ENCODE data around the gene C16orf95.
"Not testable (repeated sequence)": the region's sequence is repeated elsewhere in the genome, so short reads cannot be mapped to it uniquely, and the experiment has no call there.

Gene C16orf95

GRCh38 chr16:87345726-87346424, 28.7 kb upstream of the C16orf95 start:
- no peak for DNase-seq

DNA sequence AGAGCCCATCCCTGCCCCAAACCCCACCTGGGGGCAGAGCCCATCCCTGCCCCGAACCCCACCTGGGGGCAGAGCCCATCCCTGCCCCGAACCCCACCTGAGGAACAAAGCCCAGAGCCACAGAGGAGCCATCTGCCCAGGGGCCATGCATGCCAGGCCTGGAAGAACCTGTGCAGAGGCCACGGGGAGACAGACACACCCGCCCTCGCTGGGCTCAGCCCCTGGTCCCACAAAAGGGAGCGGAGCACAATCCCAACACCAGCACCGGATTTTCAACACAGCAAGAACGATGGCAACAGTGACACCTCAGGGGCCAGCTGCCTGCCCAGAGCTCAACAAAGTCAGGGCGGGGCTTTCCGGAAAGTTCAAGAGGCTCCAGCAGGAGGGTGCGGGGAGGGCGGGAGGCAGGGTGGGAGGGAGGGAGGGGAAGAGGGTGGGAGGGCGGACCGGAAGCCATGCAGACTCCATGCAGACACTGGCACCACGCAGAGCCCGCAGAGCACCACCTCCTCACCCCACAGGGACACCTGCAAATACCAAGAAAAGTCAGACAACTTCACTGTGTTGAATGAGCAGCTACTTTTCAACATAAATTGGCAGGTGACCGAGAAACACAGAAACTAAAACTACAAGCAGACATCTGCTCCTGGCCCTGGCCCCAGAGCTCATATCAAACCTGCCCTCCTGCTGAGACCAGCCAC, 27.9 kb upstream of the C16orf95 start:
- DNase-seq: no peak

- no peak for DNase-seq
Measured at GRCh38 chr16:87344165-87344930, 27.2 kb upstream of the C16orf95 start.

DNA sequence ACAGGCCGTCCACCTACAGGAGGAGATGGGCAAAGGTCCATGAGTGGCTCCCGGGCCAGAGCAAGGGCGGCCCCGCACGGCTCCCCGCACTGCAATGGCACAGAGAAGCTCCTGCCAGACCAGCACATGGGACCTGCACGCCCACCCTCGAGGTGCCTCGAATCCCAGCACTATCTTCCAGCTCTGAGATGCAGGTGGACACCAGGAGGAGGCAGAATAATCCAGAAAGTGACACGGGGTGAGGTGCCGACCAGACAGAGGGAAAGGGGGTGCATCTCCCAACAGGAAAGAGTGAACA, 26.5 kb upstream of the C16orf95 start:
- DNase-seq: no peak

- no peak for DNase-seq
Measured at GRCh38 chr16:87342978-87343752, 26.0 kb upstream of the C16orf95 start.

DNA sequence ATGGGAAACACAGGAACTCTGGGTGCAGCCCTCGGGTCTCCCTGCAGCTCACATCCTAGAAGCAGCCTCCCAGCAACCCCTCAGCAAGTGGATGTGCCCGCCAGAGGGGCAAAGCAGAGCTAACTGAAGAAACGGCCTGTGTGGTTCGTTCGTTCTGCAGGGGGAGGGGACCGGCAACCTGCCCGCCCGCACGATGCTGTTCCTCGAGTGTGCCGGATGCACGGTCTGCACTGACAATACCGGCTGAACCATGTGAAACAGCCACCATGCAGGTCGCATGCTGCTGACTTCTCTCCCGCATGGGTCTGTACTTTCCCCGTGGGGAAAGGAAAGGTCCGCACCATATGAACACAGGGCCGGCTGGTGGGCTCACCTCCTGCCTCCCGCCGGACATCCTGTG, 25.3 kb upstream of the C16orf95 start:
- no peak for DNase-seq

- DNase-seq: no peak
Measured at GRCh38 chr16:87340198-87340597, 23.0 kb upstream of the C16orf95 start.

DNA sequence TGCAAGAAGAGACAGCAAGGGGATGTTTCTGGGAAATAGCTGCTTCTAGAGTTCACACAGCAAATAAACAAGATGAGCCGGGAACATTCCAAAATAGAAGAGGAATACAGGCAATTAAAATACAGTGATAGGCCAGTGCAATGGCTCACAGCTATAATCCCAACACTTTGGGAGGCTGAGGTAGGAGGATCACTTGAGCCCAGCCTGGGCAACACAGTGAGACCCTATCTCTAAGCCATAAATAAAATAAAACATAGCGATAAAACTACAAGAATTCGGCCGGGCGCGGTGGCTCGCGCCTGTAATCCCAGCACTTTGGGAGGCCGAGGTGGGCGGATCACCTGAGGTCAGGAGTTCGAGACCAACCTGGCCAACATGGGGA, 22.5 kb upstream of the C16orf95 start:
- not testable (repeated sequence) for DNase-seq

DNA sequence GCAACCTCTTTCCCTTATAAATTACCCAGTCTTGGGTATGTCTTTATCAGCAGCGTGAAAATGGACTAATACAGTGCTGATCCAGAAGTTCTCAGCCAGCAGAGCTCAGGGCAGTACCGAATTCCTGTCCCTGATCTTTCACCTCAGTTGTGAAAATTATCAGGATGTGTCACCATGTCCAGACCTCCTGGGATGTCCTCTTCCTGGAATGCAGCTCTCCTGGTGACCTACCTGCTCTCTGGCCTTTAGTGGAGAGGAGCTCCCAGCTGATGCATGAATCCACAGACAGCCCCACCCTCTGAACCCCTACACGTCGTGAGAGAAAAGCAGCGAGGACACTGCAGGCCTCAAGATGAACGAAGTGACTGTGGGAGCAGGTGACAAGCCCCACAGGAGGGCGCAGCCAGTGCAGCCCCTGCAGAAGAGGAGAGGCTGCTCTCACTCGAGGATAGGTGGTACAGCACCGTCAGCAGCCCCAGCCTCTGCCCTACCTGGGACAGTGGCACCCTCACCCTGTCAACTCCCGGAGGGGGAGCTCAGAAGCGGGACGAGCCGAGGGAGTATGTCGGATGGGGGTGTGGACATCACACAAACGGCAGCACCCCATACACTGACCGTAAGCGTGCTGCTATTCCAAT, 22.0 kb upstream of the C16orf95 start:
- no peak for DNase-seq

GRCh38 chr16:87338155-87338765, 21.1 kb upstream of the C16orf95 start:
- DNase-seq: no peak

- DNase-seq: no peak
Measured at GRCh38 chr16:87337262-87337771, 20.1 kb upstream of the C16orf95 start.

DNA sequence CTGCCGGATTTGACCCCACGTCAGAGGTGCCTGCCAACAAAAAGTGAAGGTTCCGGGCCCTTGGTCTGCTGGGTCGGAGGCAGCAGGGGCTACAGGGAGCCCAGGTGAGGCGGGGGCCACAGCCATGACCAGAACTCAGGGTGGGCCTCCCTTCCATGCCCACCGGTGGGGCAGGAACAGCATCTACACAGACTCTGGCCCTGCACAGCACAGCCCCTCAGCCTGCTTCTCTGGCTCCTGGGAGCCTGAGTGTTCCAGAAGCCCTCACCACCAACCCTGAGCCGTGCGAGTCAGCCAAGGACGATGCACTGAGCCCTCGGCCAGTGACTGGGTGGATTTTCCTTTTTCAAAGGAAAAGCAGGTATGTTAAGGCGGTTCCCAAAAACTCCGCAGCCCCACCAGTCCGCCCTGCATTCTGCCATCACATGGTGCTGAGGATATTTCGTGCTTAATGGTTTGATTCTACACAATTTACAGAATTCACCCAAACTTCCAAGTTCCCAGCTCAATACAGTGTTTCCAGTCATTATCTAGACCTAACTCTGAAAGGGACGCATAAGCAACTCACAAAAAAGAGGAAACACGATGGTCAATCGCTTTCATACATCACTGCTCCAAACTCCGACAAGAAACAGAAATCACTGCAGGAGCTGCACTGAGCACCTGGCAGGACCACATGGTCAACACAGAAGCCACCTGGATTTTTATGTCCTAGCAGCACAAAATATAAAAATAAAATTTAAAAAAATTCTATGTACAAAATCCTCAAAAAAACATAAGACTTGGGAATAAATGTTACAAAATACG, 19.4 kb upstream of the C16orf95 start:
- DNase-seq: no peak

GRCh38 chr16:87335625-87336433, 18.6 kb upstream of the C16orf95 start:
- DNase-seq: no peak

GRCh38 chr16:87334651-87335624, 17.7 kb upstream of the C16orf95 start:
- no peak for DNase-seq

GRCh38 chr16:87333581-87334331, 16.6 kb upstream of the C16orf95 start:
- DNase-seq: no peak

GRCh38 chr16:87333101-87333500, 15.9 kb upstream of the C16orf95 start:
- no peak for DNase-seq

DNA sequence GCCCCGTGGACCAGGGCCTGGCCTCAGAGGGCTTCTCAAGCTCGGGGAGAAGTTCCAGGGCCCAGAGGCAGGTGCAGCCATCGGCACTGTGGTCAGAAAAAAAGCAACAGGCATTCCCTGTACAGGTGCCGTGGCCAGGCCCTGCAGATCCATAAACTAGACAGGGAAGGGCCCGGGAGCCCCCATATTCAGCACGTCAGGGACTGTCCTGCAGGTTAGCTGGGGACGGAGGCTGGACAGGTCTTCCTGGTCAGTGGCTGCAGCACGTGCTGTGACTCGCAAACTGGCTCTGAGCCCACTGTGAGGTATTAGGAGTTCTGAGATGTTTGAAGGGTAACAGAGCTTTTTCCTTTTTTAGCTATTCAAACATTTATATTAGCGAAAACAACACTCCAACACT, 15.0 kb upstream of the C16orf95 start:
- DNase-seq: no peak

- DNase-seq: no peak
Measured at GRCh38 chr16:87331241-87331801, 14.1 kb upstream of the C16orf95 start.
